Measurements from ENCODE around the gene CCDC148.

Gene CCDC148

DNA sequence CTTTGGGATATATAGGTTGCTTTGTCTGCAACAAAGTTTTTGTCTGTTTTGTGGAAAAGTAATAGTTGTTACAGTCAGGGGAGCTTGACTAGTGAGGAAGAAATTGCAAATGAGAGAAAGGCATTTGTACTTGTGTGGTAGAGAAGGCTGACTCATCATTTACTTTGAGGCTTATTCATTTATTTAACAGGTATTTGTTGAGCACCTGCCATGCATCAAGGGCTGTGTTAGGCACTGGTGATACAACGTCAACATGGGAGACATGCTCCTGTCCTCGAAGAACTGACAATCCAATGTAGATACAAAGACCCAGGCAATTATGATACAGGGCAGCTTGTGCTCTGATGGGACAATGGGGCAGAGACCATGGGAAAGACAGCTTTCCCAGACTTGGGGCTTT, 275.4 kb downstream of the CCDC148 start:
- H3K27ac ChIP-seq (ENCODE audit: low read length) = no peak overlapping the region
- no peaks in the 10 kb centered on the region for H3K9me3 ChIP-seq (ENCODE audit: insufficient read depth, low read depth, low read length)
- H3K4me1 ChIP-seq (ENCODE audit: insufficient read depth, low read length) = peaks cover 4% of the 10 kb centered on the region; the same call in 1 of the 2 replicates
- H3K36me3 ChIP-seq (ENCODE audit: insufficient read depth, low read depth, low read length) = no peaks in the 10 kb centered on the region
- H3K9ac ChIP-seq (ENCODE audit: low read depth, low read length) = no peak overlapping the region
- H3K4me3 ChIP-seq (ENCODE audit: low read length) = no peak overlapping the region
- no peaks in the 10 kb centered on the region for H3K27me3 ChIP-seq (ENCODE audit: insufficient read depth, low read length)

DNA sequence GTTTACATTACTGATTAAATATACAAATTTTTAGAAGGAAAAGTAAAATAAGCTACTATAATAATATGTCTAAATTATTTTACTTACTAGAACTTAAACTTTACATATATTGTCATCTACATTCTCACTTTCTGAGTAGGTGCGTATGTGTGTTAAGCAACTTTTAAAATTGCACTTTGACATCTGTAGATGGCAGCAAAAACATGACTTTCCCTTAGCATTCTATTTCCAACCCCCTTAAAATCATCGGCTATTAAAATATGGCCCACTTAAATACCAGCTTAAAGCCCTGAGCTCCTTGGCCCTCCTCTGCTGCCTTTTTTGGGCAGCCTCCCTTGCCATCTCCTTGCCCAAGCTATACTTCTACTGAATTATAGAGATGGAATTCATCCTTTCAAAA, 276.9 kb downstream of the CCDC148 start:
- Histone ChIP-seq H3K27me3 (ENCODE audit: insufficient read depth, low read length) (no peaks in the 10 kb centered on the region), H3K36me3 (ENCODE audit: insufficient read depth, low read depth, low read length) (no peaks in the 10 kb centered on the region), H3K9me3 (ENCODE audit: insufficient read depth, low read depth, low read length) (no peaks in the 10 kb centered on the region), H3K27ac (ENCODE audit: low read length) (no peak overlapping the region), H3K4me3 (ENCODE audit: low read length) (no peak overlapping the region), H3K9ac (ENCODE audit: low read depth, low read length) (no peak overlapping the region), H3K4me1 (ENCODE audit: insufficient read depth, low read length) (peaks cover 4% of the 10 kb centered on the region; the same call in 1 of the 2 replicates)

DNA sequence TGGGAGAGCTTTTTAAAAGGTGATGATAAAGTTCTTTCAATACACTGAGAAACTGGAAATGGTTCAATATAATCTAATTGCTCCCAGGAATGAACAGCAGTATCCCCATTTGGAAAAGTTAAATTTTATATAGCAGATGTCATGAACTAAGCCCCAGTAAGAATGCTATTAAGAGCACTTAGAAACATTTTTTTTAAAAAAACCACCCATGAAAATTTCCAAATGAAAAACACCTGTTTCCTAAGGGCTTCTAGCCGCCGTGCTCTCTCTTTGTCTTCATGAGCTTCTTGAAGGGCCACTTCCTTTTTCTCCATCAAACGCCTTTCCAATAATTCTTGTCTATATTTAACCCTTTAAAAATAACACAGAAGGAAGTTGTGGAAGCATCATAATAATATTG, 277.9 kb downstream of the CCDC148 start:
- no peaks in the 10 kb centered on the region for H3K9me3 ChIP-seq (ENCODE audit: insufficient read depth, low read depth, low read length)
- H3K4me3 ChIP-seq (ENCODE audit: low read length) = no peak overlapping the region
- no peaks in the 10 kb centered on the region for H3K4me1 ChIP-seq (ENCODE audit: insufficient read depth, low read length)
- no peak overlapping the region for H3K27ac ChIP-seq (ENCODE audit: low read length)
- H3K9ac ChIP-seq (ENCODE audit: low read depth, low read length) = no peak overlapping the region
- no peaks in the 10 kb centered on the region for H3K27me3 ChIP-seq (ENCODE audit: insufficient read depth, low read length)
- no peaks in the 10 kb centered on the region for H3K36me3 ChIP-seq (ENCODE audit: insufficient read depth, low read depth, low read length)

DNA sequence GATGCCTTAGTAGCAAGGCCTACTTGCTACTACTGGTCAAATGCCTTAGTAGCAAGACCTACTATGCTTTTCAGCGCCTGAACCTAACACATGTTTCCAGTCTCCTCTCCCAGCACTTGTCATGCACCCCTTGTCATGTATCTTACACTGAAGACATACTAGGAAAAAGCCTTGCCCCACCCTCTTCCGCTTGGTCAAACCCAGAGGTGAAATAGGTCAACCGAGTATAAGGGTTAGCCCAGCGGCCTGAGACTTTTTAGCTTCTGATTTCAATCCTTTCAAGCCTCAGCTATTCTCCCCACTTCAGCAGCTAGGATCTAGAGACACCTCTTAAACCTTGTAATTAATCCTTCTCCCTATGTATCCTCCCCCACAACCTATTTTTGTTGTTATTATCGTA, 281.6 kb downstream of the CCDC148 start:
- no peaks in the 10 kb centered on the region for H3K27me3 ChIP-seq (ENCODE audit: insufficient read depth, low read length)
- H3K4me1 ChIP-seq (ENCODE audit: insufficient read depth, low read length) = no peaks in the 10 kb centered on the region
- H3K36me3 ChIP-seq (ENCODE audit: insufficient read depth, low read depth, low read length) = no peaks in the 10 kb centered on the region

DNA sequence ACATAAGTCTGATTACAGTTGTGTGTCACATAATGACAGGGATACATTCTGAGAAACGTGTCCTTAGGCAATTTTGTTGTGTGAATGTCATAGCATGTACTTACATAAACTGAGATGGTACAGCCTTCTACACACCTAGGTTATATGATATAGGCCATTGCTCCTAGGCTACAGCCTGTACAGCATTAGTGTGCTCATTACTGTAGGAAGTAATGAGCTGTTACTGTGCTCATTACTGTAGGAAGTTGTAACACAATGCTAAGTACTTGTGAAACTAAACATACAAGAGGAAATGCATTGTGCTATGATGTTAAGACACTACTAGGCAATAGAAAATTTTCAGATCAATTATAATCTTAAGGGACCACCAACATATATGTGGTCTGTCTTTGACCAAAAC, 282.1 kb downstream of the CCDC148 start:
- no peaks in the 10 kb centered on the region for H3K4me1 ChIP-seq (ENCODE audit: insufficient read depth, low read length)
- H3K36me3 ChIP-seq (ENCODE audit: insufficient read depth, low read depth, low read length) = no peaks in the 10 kb centered on the region
- no peak overlapping the region for H3K4me3 ChIP-seq (ENCODE audit: low read length)
- no peak overlapping the region for H3K9ac ChIP-seq (ENCODE audit: low read depth, low read length)
- H3K27ac ChIP-seq (ENCODE audit: low read length) = no peak overlapping the region
- no peaks in the 10 kb centered on the region for H3K9me3 ChIP-seq (ENCODE audit: insufficient read depth, low read depth, low read length)
- H3K27me3 ChIP-seq (ENCODE audit: insufficient read depth, low read length) = no peaks in the 10 kb centered on the region

More for the DNA sequence above, 281.6 kb downstream of the CCDC148 start:
- no peak overlapping the region for H3K9ac ChIP-seq (ENCODE audit: low read depth, low read length)
- no peaks in the 10 kb centered on the region for H3K9me3 ChIP-seq (ENCODE audit: insufficient read depth, low read depth, low read length)
- no peak overlapping the region for H3K27ac ChIP-seq (ENCODE audit: low read length)
- H3K4me3 ChIP-seq (ENCODE audit: low read length) = no peak overlapping the region

DNA sequence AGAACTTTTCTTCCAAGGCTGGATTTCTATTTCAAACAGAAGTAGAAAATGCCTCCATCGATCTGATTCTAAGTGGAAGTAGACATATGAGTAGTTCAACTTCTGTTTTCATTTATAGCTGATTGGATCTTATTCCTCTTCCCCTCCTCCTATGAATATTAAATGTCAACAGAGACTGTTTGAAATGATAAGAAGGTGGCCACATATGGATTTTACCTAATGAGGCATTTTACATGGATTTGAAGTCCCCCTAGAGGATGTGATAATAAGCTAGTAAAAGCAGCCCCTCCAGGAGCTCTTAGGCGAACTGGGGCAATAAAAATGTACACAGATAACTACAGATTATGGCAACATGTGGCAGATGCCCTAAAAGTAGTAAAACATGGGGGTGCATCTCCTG, 283.8 kb downstream of the CCDC148 start:
- Histone ChIP-seq H3K4me3 (ENCODE audit: low read length) (no peak overlapping the region), H3K36me3 (ENCODE audit: insufficient read depth, low read depth, low read length) (no peaks in the 10 kb centered on the region), H3K27me3 (ENCODE audit: insufficient read depth, low read length) (no peaks in the 10 kb centered on the region), H3K27ac (ENCODE audit: low read length) (no peak overlapping the region), H3K4me1 (ENCODE audit: insufficient read depth, low read length) (no peaks in the 10 kb centered on the region), H3K9me3 (ENCODE audit: insufficient read depth, low read depth, low read length) (no peaks in the 10 kb centered on the region), H3K9ac (ENCODE audit: low read depth, low read length) (no peak overlapping the region)

DNA sequence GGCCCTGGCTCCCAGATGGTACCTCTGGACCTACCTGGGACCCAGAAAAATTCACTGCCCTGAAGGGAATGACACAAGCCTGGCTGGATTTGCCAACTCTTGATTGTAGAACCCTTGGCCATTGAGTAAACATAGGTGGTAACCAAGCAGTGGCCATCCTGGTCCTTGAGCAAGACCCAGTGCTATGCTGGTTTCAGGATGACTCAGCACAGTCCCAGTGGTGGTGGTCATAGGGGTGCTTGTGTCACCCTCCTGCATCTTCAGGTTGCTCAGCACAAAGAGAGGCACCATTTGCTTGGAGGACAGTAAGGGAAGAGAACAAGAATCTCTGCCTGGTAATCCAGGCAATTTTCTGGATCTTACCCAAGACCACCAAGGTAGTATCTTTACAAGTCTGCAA, 302.0 kb downstream of the CCDC148 start:
- Histone ChIP-seq H3K36me3 (ENCODE audit: insufficient read depth, low read depth, low read length) (no peaks in the 10 kb centered on the region), H3K9ac (ENCODE audit: low read depth, low read length) (no peak overlapping the region), H3K4me1 (ENCODE audit: insufficient read depth, low read length) (no peaks in the 10 kb centered on the region), H3K27ac (ENCODE audit: low read length) (no peak overlapping the region), H3K9me3 (ENCODE audit: insufficient read depth, low read depth, low read length) (no peaks in the 10 kb centered on the region), H3K27me3 (ENCODE audit: insufficient read depth, low read length) (no peaks in the 10 kb centered on the region), H3K4me3 (ENCODE audit: low read length) (no peak overlapping the region)

DNA sequence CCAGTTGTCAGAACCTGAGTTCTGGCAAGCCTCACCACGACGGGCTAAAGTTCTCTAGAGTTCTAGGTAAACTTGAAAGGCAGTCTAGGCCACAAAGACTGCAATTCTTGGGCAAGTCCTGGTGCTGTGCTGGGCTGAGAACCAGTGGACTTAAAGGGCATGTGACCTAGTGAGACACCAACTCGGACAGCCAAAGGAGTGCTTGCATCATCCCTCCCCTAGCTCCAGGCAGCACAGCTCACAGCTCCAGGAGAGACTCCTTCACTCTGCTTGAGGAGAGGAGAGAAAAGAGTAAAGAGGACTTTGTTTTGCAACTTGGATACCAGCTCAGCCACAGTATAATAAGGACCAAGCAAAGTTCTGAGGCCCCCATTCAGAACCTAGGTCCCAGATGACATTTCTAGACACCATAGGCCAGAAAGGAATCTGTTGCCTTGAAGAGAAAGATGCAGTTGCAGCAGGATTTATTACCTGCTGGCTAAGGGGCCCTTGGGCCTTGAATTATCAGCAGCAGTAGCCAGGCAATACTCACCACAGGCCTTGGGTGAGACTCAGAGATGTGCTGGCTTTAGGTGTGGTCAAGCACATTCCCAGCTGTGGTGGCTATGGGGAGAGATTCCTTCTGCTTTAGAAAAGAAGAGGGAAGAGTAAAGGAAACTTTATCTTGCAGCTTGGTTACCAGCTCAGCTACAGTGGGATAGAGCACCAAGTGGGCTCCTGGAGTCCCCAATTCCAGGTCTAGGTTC, 303.1 kb downstream of the CCDC148 start:
- H3K4me3 ChIP-seq (ENCODE audit: low read length) = no peak overlapping the region
- no peaks in the 10 kb centered on the region for H3K36me3 ChIP-seq (ENCODE audit: insufficient read depth, low read depth, low read length)
- H3K27me3 ChIP-seq (ENCODE audit: insufficient read depth, low read length) = no peaks in the 10 kb centered on the region
- no peak overlapping the region for H3K27ac ChIP-seq (ENCODE audit: low read length)
- H3K9ac ChIP-seq (ENCODE audit: low read depth, low read length) = no peak overlapping the region
- H3K4me1 ChIP-seq (ENCODE audit: insufficient read depth, low read length) = no peaks in the 10 kb centered on the region
- no peaks in the 10 kb centered on the region for H3K9me3 ChIP-seq (ENCODE audit: insufficient read depth, low read depth, low read length)

DNA sequence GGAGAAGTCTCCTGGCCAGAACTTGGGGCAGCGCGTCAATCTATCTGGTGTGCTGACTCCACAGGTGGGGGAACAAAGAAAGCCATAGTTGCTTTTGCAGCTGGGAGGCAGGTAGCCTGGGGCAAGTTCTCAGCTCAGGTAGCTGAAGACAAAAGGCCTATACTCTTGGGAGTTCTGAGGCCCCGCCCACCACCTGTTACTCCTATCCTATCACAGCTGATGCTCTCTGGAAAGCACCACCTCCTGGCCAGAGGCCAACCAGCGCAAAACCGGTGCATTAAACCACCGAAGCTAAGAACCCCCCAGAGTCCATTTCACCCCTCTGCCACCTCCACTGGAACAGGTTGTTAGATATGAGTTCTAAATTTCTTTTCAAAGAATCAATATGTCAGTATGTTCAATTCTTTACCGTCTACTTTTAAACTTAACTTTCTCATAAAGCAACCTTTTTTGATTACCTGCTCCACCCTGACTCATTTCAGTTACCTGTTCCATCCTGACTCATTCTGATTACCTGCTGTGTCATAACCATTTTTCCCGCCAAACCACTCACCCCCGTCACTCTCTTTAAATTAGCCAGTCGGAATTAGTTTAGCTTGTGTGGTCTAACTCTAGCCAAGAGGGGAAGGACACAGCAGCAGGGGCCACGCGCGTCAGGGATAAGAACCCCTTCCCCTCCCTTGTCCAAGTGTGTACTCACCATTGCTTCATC, 311.5 kb downstream of the CCDC148 start:
- Histone ChIP-seq H3K36me3 (ENCODE audit: insufficient read depth, low read depth, low read length) (no peaks in the 10 kb centered on the region), H3K4me1 (ENCODE audit: insufficient read depth, low read length) (no peaks in the 10 kb centered on the region), H3K9me3 (ENCODE audit: insufficient read depth, low read depth, low read length) (no peaks in the 10 kb centered on the region), H3K27ac (ENCODE audit: low read length) (no peak overlapping the region), H3K9ac (ENCODE audit: low read depth, low read length) (no peak overlapping the region), H3K4me3 (ENCODE audit: low read length) (no peak overlapping the region), H3K27me3 (ENCODE audit: insufficient read depth, low read length) (no peaks in the 10 kb centered on the region)

DNA sequence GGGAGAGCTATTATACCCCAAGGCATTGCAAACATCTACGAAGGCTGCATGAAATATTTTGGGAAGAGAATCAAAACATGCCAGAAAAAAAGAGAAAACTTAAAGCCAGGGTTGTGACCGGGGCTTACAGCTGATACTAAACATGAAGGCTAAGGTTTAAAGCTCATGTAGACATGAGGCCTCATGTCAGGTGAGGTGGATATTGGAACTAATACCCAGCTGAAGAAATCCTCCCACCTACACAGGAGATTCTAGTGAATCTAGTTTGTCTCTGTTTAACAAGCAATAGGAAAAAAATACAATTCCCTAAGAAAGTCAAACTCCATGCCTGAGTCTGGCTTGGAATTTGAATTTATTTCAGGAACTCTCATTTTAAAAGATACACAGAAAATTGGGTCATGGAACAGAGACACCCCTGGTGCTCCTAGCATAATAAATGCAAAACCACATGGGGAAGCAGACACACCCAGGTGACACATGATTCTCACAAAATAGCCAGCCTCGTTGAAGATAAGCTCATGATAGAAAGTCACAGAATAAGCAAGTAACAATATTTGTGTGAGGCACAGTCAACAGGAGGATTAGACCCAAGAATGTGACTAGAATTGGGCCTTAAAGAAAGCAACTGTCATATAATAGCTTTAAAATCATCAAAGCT, 312.7 kb downstream of the CCDC148 start:
- H3K9ac ChIP-seq (ENCODE audit: low read depth, low read length) = no peak overlapping the region
- no peaks in the 10 kb centered on the region for H3K9me3 ChIP-seq (ENCODE audit: insufficient read depth, low read depth, low read length)
- H3K27me3 ChIP-seq (ENCODE audit: insufficient read depth, low read length) = no peaks in the 10 kb centered on the region
- H3K4me1 ChIP-seq (ENCODE audit: insufficient read depth, low read length) = peaks cover 2% of the 10 kb centered on the region; the same call in 1 of the 2 replicates
- H3K36me3 ChIP-seq (ENCODE audit: insufficient read depth, low read depth, low read length) = no peaks in the 10 kb centered on the region
- H3K27ac ChIP-seq (ENCODE audit: low read length) = no peak overlapping the region
- H3K4me3 ChIP-seq (ENCODE audit: low read length) = no peak overlapping the region

DNA sequence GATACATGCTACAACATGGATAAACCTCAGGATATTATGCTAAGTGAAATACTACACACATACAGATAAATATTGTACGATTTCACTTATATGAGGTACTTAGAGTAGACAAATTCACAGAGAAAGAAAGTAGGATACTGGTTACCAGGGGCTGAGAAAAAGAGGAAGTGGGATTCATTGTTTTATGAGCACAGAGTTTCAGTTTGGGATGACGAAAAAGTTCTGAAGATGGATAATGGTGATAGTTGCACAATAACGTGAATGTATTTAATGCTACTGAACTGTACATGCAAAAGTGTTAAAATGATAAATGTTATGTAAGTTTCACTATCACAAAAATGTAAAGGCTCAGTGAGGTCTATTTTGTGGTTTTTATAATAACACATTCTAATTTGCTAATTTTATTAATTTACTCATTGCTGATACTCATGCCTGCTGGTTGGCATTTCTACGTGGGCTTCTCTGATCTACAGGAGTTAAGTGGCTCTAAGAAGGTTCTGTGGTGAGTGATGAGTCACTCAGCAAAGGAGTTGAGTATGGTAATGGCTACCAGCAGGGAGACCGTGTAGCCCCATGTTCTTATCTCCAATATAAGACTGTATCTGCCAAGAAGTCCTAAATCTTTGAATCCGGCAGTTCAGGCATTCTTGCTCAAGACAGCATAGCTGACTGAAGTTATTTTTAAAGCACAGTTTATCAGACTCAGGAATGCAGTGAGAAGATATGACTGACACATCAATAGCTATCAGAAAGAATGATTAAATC, 313.8 kb downstream of the CCDC148 start:
- H3K27ac ChIP-seq (ENCODE audit: low read length) = no peak overlapping the region
- no peaks in the 10 kb centered on the region for H3K27me3 ChIP-seq (ENCODE audit: insufficient read depth, low read length)
- peaks cover 2% of the 10 kb centered on the region; the same call in 1 of the 2 replicates for H3K4me1 ChIP-seq (ENCODE audit: insufficient read depth, low read length)
- no peaks in the 10 kb centered on the region for H3K9me3 ChIP-seq (ENCODE audit: insufficient read depth, low read depth, low read length)
- no peak overlapping the region for H3K4me3 ChIP-seq (ENCODE audit: low read length)
- H3K9ac ChIP-seq (ENCODE audit: low read depth, low read length) = no peak overlapping the region
- no peaks in the 10 kb centered on the region for H3K36me3 ChIP-seq (ENCODE audit: insufficient read depth, low read depth, low read length)

Measured in iPS-20b (cell line).